ENCODE data around the gene PPM1A. TPM values are rescaled to one million over a fixed set of nuclear protein-coding genes. Genes with fewer than 3 reads are reported as not detected.
A peak's percentile ranks its signal among the peaks of the same experiment; 100 is the strongest.

Gene PPM1A
- total RNA-seq, 1 experiment from 2014 or later = 65.1 TPM

DNA sequence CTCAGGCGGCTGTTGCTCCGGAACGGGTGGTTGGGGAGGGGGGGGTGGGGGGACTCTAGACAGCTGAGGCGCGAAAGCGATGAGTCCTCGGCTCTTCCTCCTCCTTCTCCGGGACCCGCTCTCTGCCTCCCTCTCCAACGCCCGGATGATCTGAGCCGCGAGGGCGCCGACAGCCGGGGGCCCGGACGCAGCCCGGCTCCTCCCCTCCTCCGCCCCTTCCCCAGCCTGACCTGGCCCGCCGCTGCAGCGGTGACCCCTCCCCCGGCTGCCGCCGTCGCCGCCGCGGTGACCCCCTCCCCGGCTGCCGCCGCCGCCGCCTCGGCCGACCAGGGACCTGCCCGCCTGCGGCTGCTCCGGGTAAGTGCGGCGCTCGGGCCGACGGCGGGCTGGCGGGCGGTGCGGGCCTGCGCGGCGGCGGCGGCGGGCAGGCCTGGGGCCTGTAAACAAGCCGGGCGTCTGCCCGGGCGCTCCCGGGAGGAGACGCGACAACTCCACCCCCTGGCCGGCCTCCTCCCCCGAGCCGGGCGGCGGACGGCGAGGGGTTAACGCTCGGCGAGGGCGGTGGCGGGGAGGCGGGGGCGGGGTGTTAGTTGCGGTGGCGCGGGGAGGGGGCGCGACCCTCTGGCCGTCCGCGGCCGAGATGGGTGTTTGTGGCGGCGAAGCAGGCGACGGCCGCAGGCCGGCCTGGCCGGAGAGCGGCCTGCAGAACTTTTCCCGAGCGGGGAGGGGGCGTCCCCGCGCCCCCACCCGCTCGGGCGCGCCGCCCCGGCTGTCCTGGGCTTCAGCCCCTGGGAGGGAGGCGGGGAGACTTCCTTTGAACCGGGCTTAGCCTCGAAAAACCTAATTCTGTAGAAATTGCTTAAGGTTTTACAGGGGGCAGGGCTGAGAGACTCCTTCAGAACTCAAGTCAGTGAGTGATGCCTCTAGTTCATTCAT lies 568 bp downstream of the PPM1A start:
- H3K27ac ChIP-seq (ENCODE audit: low read length) = peak overlapping the region; percentile 83
- H3K9me3 ChIP-seq (ENCODE audit: low read length) = no peaks in the 10 kb centered on the region
- peak overlapping the region; percentile 78 for H3K9ac ChIP-seq (ENCODE audit: low read length)
- peaks cover 59% of the 10 kb centered on the region for H3K4me1 ChIP-seq (ENCODE audit: low read length)
- peak overlapping the region; percentile 69 for H3K4me3 ChIP-seq (ENCODE audit: low read length)
- no peak overlapping the region for H2AFZ ChIP-seq (ENCODE audit: low read length)
- DNase-seq = peak; percentile 92
- peak overlapping the region; percentile 86 for H3K4me2 ChIP-seq (ENCODE audit: low read depth, low read length, poor library complexity, severe bottlenecking)
- no peaks in the 10 kb centered on the region for H3K9me2 ChIP-seq (replicated peaks; ENCODE audit: insufficient read depth, low read length)
- H3K79me2 ChIP-seq (ENCODE audit: low read length) = peaks cover 52% of the 10 kb centered on the region
- H4K20me1 ChIP-seq (ENCODE audit: insufficient read depth, low read depth, low read length) = no peaks in the 10 kb centered on the region; the same call in 1 of the 2 replicates
- H3K27me3 ChIP-seq (ENCODE audit: low read length) = no peaks in the 10 kb centered on the region
- no peaks in the 10 kb centered on the region for H3K36me3 ChIP-seq (ENCODE audit: insufficient read depth, low read length)

GRCh38 chr14:60250257-60251035 lies 1.4 kb downstream of the PPM1A start:
- Histone ChIP-seq H3K27ac (ENCODE audit: low read length) (peak overlapping the region; percentile 83), H3K4me1 (ENCODE audit: low read length) (peaks cover 59% of the 10 kb centered on the region)

DNA sequence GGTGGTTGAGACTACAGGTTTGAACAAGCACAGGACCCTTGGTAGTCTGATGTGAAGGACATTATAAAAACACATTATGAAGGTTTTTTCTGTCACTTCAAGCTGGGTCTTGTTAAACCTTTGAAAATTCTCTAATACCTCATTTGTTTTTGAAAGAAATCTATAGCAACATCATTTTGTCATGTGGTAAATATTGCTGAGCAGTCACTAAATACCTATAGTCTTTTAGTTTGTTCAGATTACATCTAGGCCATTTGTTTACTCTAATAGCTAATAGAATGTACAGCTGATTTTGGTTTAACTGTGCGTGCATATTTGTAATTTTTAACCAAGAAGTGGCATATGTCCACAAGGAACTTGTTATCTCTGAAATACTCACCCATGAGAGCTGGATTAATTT lies 2.9 kb downstream of the PPM1A start:
- Histone ChIP-seq H3K9me2 (replicated peaks; ENCODE audit: insufficient read depth, low read length) (no peaks in the 10 kb centered on the region), H3K36me3 (ENCODE audit: insufficient read depth, low read length) (no peaks in the 10 kb centered on the region), H3K79me2 (ENCODE audit: low read length) (peaks cover 75% of the 10 kb centered on the region), H3K9ac (ENCODE audit: low read length) (peak overlapping the region; percentile 78), H3K9me3 (ENCODE audit: low read length) (no peaks in the 10 kb centered on the region), H2AFZ (ENCODE audit: low read length) (no peak overlapping the region), H3K4me2 (ENCODE audit: low read depth, low read length, poor library complexity, severe bottlenecking) (peak overlapping the region; percentile 86), H3K27me3 (ENCODE audit: low read length) (no peaks in the 10 kb centered on the region), H3K4me1 (ENCODE audit: low read length) (peaks cover 53% of the 10 kb centered on the region), H3K4me3 (ENCODE audit: low read length) (peak overlapping the region; percentile 69), H3K27ac (ENCODE audit: low read length) (peak overlapping the region; percentile 83), H4K20me1 (ENCODE audit: insufficient read depth, low read depth, low read length) (no peaks in the 10 kb centered on the region; the same call in 1 of the 2 replicates)
- no peak for DNase-seq

More at GRCh38 chr14:60250257-60251035, 1.4 kb downstream of the PPM1A start:
- H3K9ac ChIP-seq (ENCODE audit: low read length) = peak overlapping the region; percentile 78
- H2AFZ ChIP-seq (ENCODE audit: low read length) = no peak overlapping the region
- no peaks in the 10 kb centered on the region for H3K27me3 ChIP-seq (ENCODE audit: low read length)
- peaks cover 60% of the 10 kb centered on the region for H3K79me2 ChIP-seq (ENCODE audit: low read length)
- H3K4me2 ChIP-seq (ENCODE audit: low read depth, low read length, poor library complexity, severe bottlenecking) = peak overlapping the region; percentile 86
- DNase-seq = peak; percentile 54
- no peaks in the 10 kb centered on the region for H3K9me2 ChIP-seq (replicated peaks; ENCODE audit: insufficient read depth, low read length)
- H3K4me3 ChIP-seq (ENCODE audit: low read length) = peak overlapping the region; percentile 69
- no peaks in the 10 kb centered on the region for H3K9me3 ChIP-seq (ENCODE audit: low read length)
- no peaks in the 10 kb centered on the region; the same call in 1 of the 2 replicates for H4K20me1 ChIP-seq (ENCODE audit: insufficient read depth, low read depth, low read length)
- H3K36me3 ChIP-seq (ENCODE audit: insufficient read depth, low read length) = no peaks in the 10 kb centered on the region

DNA sequence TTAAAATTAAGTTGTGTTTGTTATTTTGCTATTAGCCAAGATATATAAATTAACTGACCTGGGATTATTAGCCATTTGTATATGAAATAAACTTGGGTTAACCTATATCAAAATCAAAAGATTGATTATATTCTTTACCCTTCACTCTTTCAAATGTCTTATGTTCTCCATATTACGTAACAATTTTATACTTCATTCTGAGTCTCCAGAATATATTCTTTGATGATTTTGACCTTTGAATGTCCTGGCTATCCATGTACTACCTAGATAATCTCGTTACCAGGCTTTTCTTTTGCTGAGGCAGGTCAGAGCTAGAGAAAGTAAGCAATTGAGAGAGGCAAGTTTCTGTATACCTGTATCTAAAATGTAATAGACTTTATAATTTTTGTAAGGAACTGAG lies 3.6 kb downstream of the PPM1A start:
- no peak for DNase-seq
- no peak overlapping the region for H3K9ac ChIP-seq (ENCODE audit: low read length)
- H3K36me3 ChIP-seq (ENCODE audit: insufficient read depth, low read length) = no peaks in the 10 kb centered on the region

GRCh38 chr14:60253649-60254048 lies 4.6 kb downstream of the PPM1A start:
- Histone ChIP-seq H3K27ac (ENCODE audit: low read length) (no peak overlapping the region), H3K9ac (ENCODE audit: low read length) (no peak overlapping the region), H3K4me2 (ENCODE audit: low read depth, low read length, poor library complexity, severe bottlenecking) (no peak overlapping the region), H2AFZ (ENCODE audit: low read length) (no peak overlapping the region), H3K36me3 (ENCODE audit: insufficient read depth, low read length) (peaks cover 6% of the 10 kb centered on the region; the same call in 1 of the 2 replicates), H3K9me3 (ENCODE audit: low read length) (no peaks in the 10 kb centered on the region), H3K9me2 (replicated peaks; ENCODE audit: insufficient read depth, low read length) (no peaks in the 10 kb centered on the region), H3K4me3 (ENCODE audit: low read length) (no peak overlapping the region), H3K27me3 (ENCODE audit: low read length) (no peaks in the 10 kb centered on the region), H3K79me2 (ENCODE audit: low read length) (peaks cover 89% of the 10 kb centered on the region), H3K4me1 (ENCODE audit: low read length) (peaks cover 37% of the 10 kb centered on the region), H4K20me1 (ENCODE audit: insufficient read depth, low read depth, low read length) (no peaks in the 10 kb centered on the region; the same call in 1 of the 2 replicates)
- DNase-seq = no peak

More for the DNA sequence above, 3.6 kb downstream of the PPM1A start:
- Histone ChIP-seq H3K27ac (ENCODE audit: low read length) (peak overlapping the region; percentile 83), H3K9me2 (replicated peaks; ENCODE audit: insufficient read depth, low read length) (no peaks in the 10 kb centered on the region), H3K9me3 (ENCODE audit: low read length) (no peaks in the 10 kb centered on the region), H2AFZ (ENCODE audit: low read length) (no peak overlapping the region), H4K20me1 (ENCODE audit: insufficient read depth, low read depth, low read length) (no peaks in the 10 kb centered on the region; the same call in 1 of the 2 replicates), H3K4me3 (ENCODE audit: low read length) (no peak overlapping the region), H3K27me3 (ENCODE audit: low read length) (no peaks in the 10 kb centered on the region), H3K4me2 (ENCODE audit: low read depth, low read length, poor library complexity, severe bottlenecking) (peak overlapping the region; percentile 86), H3K4me1 (ENCODE audit: low read length) (peaks cover 46% of the 10 kb centered on the region), H3K79me2 (ENCODE audit: low read length) (peaks cover 82% of the 10 kb centered on the region)

DNA sequence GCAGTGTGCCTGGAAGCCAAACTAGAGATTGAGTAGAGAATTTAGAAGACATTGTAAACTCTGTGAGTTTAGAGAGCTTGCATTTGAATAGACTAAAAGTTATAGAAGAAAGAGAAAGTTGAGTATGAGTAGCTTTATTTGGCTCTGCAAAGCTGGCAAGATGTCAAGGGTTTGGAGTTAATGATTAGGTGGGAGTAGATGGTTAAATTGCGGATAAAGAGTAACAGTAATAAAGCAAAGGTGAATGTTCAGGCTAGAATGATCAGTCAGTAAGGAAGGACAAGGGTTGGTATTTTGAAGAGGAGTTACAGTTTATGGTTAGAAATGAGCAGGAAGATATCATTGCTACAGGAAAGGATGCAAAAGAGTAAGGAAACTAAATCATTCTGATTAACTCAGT lies 5.2 kb downstream of the PPM1A start:
- no peaks in the 10 kb centered on the region for H3K9me3 ChIP-seq (ENCODE audit: low read length)
- H3K27me3 ChIP-seq (ENCODE audit: low read length) = no peaks in the 10 kb centered on the region
- no peak overlapping the region for H3K27ac ChIP-seq (ENCODE audit: low read length)
- H2AFZ ChIP-seq (ENCODE audit: low read length) = no peak overlapping the region
- H3K9me2 ChIP-seq (replicated peaks; ENCODE audit: insufficient read depth, low read length) = no peaks in the 10 kb centered on the region
- peaks cover 94% of the 10 kb centered on the region for H3K79me2 ChIP-seq (ENCODE audit: low read length)
- no peaks in the 10 kb centered on the region; the same call in 1 of the 2 replicates for H4K20me1 ChIP-seq (ENCODE audit: insufficient read depth, low read depth, low read length)
- no peak for DNase-seq
- H3K4me3 ChIP-seq (ENCODE audit: low read length) = no peak overlapping the region
- H3K4me2 ChIP-seq (ENCODE audit: low read depth, low read length, poor library complexity, severe bottlenecking) = no peak overlapping the region
- H3K36me3 ChIP-seq (ENCODE audit: insufficient read depth, low read length) = peaks cover 8% of the 10 kb centered on the region
- peaks cover 37% of the 10 kb centered on the region for H3K4me1 ChIP-seq (ENCODE audit: low read length)
- no peak overlapping the region for H3K9ac ChIP-seq (ENCODE audit: low read length)

DNA sequence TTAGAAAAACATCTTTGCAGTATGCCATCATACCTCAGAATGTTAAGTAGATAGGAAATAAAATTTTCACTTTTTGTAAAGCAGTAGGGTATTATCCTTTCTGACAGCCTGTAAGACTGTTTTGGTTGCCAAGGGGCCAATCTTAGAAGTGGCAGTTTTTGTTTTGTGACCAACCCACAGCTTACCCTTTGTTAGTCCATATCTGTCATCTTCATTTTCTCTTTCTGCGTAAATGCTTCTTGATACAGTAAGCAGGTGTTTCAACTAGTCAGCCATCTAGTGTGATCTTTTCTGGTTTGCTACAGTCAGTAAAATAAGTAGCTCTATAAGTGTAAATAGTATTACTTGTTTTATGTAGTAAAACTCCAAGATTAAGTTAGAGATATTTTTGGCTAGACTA lies 8.8 kb downstream of the PPM1A start:
- no peaks in the 10 kb centered on the region for H3K9me2 ChIP-seq (replicated peaks; ENCODE audit: insufficient read depth, low read length)
- H3K36me3 ChIP-seq (ENCODE audit: insufficient read depth, low read length) = peaks cover 17% of the 10 kb centered on the region
- H3K79me2 ChIP-seq (ENCODE audit: low read length) = peaks cover 99% of the 10 kb centered on the region
- no peak overlapping the region for H3K27ac ChIP-seq (ENCODE audit: low read length)
- H3K4me2 ChIP-seq (ENCODE audit: low read depth, low read length, poor library complexity, severe bottlenecking) = no peak overlapping the region
- H2AFZ ChIP-seq (ENCODE audit: low read length) = no peak overlapping the region
- H3K4me3 ChIP-seq (ENCODE audit: low read length) = no peak overlapping the region
- H3K9me3 ChIP-seq (ENCODE audit: low read length) = no peaks in the 10 kb centered on the region; the same call in 1 of the 2 replicates
- DNase-seq = no peak
- peaks cover 21% of the 10 kb centered on the region for H3K4me1 ChIP-seq (ENCODE audit: low read length)
- no peaks in the 10 kb centered on the region for H4K20me1 ChIP-seq (ENCODE audit: insufficient read depth, low read depth, low read length)
- no peaks in the 10 kb centered on the region for H3K27me3 ChIP-seq (ENCODE audit: low read length)
- no peak overlapping the region for H3K9ac ChIP-seq (ENCODE audit: low read length)

DNA sequence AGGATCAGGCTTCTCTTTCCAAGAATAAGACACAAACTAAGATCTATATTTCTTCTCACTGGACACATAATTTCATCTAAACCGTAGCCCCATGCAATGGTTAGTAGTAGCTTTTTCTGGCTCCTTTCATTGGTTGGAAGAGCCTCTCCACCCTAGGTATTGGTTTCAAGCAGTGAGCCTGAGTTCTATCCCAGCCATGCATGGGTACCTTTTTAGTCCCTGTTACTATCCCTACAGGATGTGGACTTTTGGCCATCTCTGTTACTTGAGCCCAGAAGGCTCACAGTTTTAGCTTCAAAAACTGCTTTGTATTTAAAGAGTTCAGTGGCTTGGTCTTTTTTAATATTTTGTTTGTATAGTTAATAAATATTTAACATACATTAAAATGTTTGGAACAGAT lies 16.1 kb downstream of the PPM1A start:
- DNase-seq = no peak
- Histone ChIP-seq H4K20me1 (ENCODE audit: insufficient read depth, low read depth, low read length) (no peaks in the 10 kb centered on the region), H3K9me3 (ENCODE audit: low read length) (no peaks in the 10 kb centered on the region), H3K9ac (ENCODE audit: low read length) (no peak overlapping the region), H3K36me3 (ENCODE audit: insufficient read depth, low read length) (no peaks in the 10 kb centered on the region), H2AFZ (ENCODE audit: low read length) (no peak overlapping the region), H3K27ac (ENCODE audit: low read length) (peak overlapping the region; percentile 17; the same call in 1 of the 2 replicates), H3K4me3 (ENCODE audit: low read length) (no peak overlapping the region), H3K4me2 (ENCODE audit: low read depth, low read length, poor library complexity, severe bottlenecking) (no peak overlapping the region), H3K79me2 (ENCODE audit: low read length) (peaks cover 99% of the 10 kb centered on the region), H3K4me1 (ENCODE audit: low read length) (peaks cover 43% of the 10 kb centered on the region), H3K9me2 (replicated peaks; ENCODE audit: insufficient read depth, low read length) (no peaks in the 10 kb centered on the region), H3K27me3 (ENCODE audit: low read length) (no peaks in the 10 kb centered on the region)
